ENCODE data around the gene SHB. TPM values are rescaled to one million over a fixed set of nuclear protein-coding genes. Genes with fewer than 3 reads are reported as not detected.

The SHB gene
- total and polyA plus RNA-seq, 2 of the 8 experiments (the other 6 are each of a cell fraction or from before 2014, with no cell fraction given) = 4.1 to 12.6 TPM

- Histone ChIP-seq H3K27me3 (replicated peaks in 1 of 4; ENCODE audit: control insufficient read depth in 3 of 4, extremely low read depth in 1 of 4, insufficient read depth in 3 of 4, low read length in 3 of 4) (no peaks in the 10 kb centered on the region), H3K27ac (ENCODE audit: low read depth, low read length) (no peak overlapping the region), H3K56ac (replicated peaks; ENCODE audit: insufficient read length, low read depth, low read length) (no peak overlapping the region), H3K23me2 (ENCODE audit: low read depth, low read length) (no peaks in the 10 kb centered on the region), H4K91ac (replicated peaks; ENCODE audit: insufficient read length, low read length) (peak overlapping the region; percentile 8), H3K14ac (ENCODE audit: insufficient read length) (no peak overlapping the region), H3K79me2 (ENCODE audit: control insufficient read depth in 1 of 2, insufficient read depth in 2 of 2, low read length in 2 of 2) (no peaks in the 10 kb centered on the region; a peak in 1 of 4 replicates), H3K9ac (replicated peaks in 1 of 4; ENCODE audit: extremely low read depth in 1 of 4, low read depth in 3 of 4, low read length in 3 of 4) (no peak overlapping the region), H2BK20ac (ENCODE audit: low read length) (peak overlapping the region; percentile 48; the same call in 1 of the 2 replicates), H3K23ac (ENCODE audit: insufficient read length) (no peak overlapping the region), H3K79me1 (ENCODE audit: low read depth, low read length) (peaks cover 13% of the 10 kb centered on the region; the same call in 1 of the 2 replicates), H2BK12ac (ENCODE audit: low read depth, low read length) (peak overlapping the region; percentile 39; the same call in 1 of the 2 replicates), H3K4ac (replicated peaks; ENCODE audit: insufficient read length, low read depth, low read length) (no peak overlapping the region), H3K4me2 (ENCODE audit: insufficient read depth in 1 of 2, low read depth in 2 of 2, low read length in 2 of 2) (no peak overlapping the region), H4K8ac (ENCODE audit: extremely low read depth, insufficient read depth, low read length) (no peak overlapping the region), H2BK15ac (ENCODE audit: low read length) (peak overlapping the region; percentile 95), H4K5ac (ENCODE audit: insufficient read length, low read depth, low read length) (no peak overlapping the region), H2BK5ac (ENCODE audit: low read depth, low read length) (no peak overlapping the region), H3K4me3 (ENCODE audit: extremely low read depth in 1 of 4, insufficient read depth in 2 of 4, low read depth in 3 of 4, low read length in 4 of 4) (no peak overlapping the region), H2BK120ac (replicated peaks; ENCODE audit: low read depth, low read length) (no peak overlapping the region), H2AK5ac (ENCODE audit: low read depth, low read length) (peak overlapping the region; percentile 39; the same call in 1 of the 2 replicates), H3K4me1 (replicated peaks in 1 of 4; ENCODE audit: control insufficient read depth in 3 of 4, insufficient read depth in 4 of 4, low read length in 3 of 4) (peaks cover 0 to 16% (median 5%) of the 10 kb centered on the region in 4 experiments; a peak in 6 of 7 replicates), H3K18ac (ENCODE audit: extremely low read depth, low read length) (peak overlapping the region; percentile 52; the same call in 1 of the 2 replicates), H2AFZ (ENCODE audit: low read length) (no peak overlapping the region), H4K20me1 (replicated peaks in 1 of 2; ENCODE audit: control insufficient read depth in 1 of 2, insufficient read depth in 2 of 2, low read length in 2 of 2) (no peaks in the 10 kb centered on the region), H3K36me3 (ENCODE audit: control insufficient read depth in 2 of 4, insufficient read depth in 4 of 4, low read length in 3 of 4) (no peaks in the 10 kb centered on the region; a peak in 1 of 8 replicates), H3K9me3 (ENCODE audit: insufficient read depth in 2 of 2, low read depth in 1 of 2, low read length in 1 of 2) (no peaks in the 10 kb centered on the region)
- ChIA-PET POLR2A (ENCODE audit: partially characterized antibody) (interaction anchor here (4.7 kb wide), 1 partner anchor 18 kb away, joined by 24 read pairs; no protein-coding TSS in a partner anchor), CTCF (ENCODE audit: partially characterized antibody) (interaction anchor here (0.6 to 2.5 kb wide), 21 partner anchors 9 to 410 kb away, joined by 3 to 20 read pairs (median 3); no protein-coding TSS in a partner anchor)
- DNase-seq (ENCODE audit: low read depth in 1 of 2, low spot score in 2 of 2) (no peak), FAIRE-seq (no peak)
- WGBS, 2 experiments (ENCODE audit: extremely low coverage in 1 of 2, insufficient coverage in 1 of 2, insufficient read length in 1 of 2, insufficient replicate concordance in 2 of 2, low coverage in 1 of 2, low lambda C conversion rate in 2 of 2, missing lambda C conversion rate in 1 of 2) = 90% methylated on average over 11 of the region's 11 CpGs; no CpG with 5 or more reads in 1 of the 2 experiments
- TF ChIP-seq EZH2 (IDR thresholded peaks at IDR 0.05; ENCODE audit: low read depth, low read length, severe bottlenecking) (no peak), TAF1 (IDR thresholded peaks at IDR 0.05; ENCODE audit: low read depth, low read length) (no peak), CREB1 (IDR thresholded peaks at IDR 0.05) (no peak)
- TF ChIP-seq, protein P1, sequence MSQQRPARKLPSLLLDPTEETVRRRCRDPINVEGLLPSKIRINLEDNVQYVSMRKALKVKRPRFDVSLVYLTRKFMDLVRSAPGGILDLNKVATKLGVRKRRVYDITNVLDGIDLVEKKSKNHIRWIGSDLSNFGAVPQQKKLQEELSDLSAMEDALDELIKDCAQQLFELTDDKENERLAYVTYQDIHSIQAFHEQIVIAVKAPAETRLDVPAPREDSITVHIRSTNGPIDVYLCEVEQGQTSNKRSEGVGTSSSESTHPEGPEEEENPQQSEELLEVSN (IDR thresholded peaks at IDR 0.05) = no peak
Measured at GRCh38 chr9:37999588-38000189, 69.3 kb downstream of the SHB start.
